ENCODE data around the gene CD6.

The CD6 gene

GRCh38 chr11:60935676-60936442, 35.6 kb upstream of the CD6 start:
- DNase-seq: no peak

GRCh38 chr11:60936467-60937143, 34.9 kb upstream of the CD6 start:
- DNase-seq: no peak

GRCh38 chr11:60937144-60937527, 34.3 kb upstream of the CD6 start:
- no peak for DNase-seq

GRCh38 chr11:60937811-60938210, 33.7 kb upstream of the CD6 start:
- no peak for DNase-seq

DNA sequence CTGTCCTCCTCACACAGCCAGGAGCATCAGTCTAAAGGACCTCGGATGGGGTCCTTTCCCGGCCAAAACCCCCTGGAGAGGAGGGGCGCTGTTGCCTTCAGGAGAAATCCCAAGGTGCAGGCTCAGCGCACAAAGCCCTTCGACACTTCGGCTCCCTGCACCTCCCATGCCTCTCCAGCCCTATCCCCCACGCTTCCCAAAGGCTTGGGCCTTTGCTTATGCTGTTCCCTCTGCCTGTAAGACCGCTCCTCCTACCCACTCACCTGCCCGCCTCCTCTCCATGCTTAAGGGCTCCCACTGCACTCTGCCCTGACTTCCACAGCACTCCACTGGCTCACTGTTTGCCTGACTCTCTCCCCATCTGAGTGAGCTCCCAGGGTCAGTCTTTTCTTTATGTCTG, 33.0 kb upstream of the CD6 start:
- no peak for DNase-seq

DNA sequence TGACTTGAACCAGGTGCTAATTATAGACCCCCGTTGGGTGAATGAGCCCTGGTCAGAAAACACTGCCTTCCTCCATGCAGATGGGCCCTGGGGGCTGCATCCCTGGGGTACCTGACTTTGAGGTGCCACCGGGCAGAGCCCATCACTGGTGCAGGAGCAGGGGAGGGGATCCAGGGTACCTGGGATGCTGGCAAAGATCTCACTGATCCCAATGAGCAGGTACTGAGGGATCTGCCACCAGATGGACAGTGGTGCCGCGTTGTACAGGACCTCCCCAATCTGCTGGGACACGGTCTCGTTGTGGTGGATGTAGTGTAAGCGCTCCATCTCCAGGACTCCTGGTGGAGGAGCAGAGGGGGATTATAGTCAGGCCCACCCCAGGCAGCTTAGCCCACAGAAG, 32.2 kb upstream of the CD6 start:
- DNase-seq: no peak

GRCh38 chr11:60939855-60940254, 31.6 kb upstream of the CD6 start:
- no peak for DNase-seq

DNA sequence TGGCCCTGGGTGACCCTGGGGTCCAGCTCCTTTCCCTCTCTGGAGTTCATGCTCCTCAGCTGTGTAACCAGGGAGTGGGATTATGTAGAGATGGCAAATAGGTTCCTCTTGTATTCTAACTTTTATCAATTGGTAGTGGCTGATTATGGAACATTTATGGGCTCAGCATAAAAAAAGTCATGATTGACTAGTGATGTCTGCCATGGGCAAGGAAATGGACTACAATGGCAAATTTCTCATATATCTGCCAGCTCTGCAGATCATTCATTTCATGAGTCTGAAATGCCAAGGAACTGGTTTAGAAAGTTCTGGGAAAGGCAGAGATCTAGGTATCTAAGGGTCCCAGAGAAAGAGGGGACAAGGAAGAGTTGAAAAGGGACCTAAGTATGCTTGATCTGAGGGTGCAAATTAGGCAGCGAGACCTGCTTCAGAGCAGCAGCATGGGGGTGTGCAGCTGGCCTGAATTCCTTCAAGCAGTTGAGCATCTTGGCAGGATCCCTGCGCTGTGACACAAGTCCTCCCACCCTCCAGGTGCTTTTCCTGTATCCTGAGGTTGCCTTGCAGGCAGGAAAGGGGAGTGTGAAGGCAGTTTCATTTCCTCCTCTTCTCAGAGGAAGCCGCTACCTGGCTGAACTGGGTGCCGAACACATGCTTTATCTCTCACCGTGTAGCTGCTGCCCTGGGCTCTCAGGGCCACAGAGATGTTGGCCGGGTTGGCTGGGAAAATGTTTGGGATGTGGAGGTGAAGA, 29.9 kb upstream of the CD6 start:
- DNase-seq: no peak

- no peak for DNase-seq
These were observed 29.3 kb upstream of the CD6 start for GRCh38 chr11:60942219-60942618.

DNA sequence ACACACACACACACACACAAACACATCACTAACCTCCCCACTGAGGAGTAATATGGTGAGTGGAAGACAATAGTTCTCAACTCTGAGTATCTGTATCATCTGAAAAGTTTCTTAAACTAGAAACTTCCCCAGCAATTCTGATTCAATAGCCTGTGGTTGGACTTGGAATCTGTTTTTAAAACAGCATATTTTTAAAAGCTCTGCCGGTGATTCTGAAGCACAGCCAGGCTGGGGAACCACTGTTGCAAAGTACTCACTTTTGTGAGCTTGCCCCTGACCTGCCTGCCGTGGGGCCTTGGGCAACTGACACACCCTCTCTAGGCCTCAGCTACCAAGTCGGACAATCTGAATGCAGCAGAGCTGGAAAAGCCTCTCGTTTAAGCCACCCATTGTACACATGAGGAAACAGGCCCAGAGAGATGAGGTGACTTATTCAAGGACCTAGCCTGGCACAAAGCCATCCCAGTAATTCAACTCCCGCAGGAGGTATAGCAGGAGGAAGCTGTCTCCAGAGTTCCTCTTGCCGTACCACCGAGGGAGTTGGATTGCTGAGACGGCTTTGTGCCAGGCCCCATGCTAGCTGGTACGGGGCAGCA, 28.4 kb upstream of the CD6 start:
- DNase-seq: no peak

- DNase-seq: no peak
These were observed 26.8 kb upstream of the CD6 start for GRCh38 chr11:60944490-60945294.

- DNase-seq: no peak
These were observed 26.2 kb upstream of the CD6 start for GRCh38 chr11:60945295-60945667.

DNA sequence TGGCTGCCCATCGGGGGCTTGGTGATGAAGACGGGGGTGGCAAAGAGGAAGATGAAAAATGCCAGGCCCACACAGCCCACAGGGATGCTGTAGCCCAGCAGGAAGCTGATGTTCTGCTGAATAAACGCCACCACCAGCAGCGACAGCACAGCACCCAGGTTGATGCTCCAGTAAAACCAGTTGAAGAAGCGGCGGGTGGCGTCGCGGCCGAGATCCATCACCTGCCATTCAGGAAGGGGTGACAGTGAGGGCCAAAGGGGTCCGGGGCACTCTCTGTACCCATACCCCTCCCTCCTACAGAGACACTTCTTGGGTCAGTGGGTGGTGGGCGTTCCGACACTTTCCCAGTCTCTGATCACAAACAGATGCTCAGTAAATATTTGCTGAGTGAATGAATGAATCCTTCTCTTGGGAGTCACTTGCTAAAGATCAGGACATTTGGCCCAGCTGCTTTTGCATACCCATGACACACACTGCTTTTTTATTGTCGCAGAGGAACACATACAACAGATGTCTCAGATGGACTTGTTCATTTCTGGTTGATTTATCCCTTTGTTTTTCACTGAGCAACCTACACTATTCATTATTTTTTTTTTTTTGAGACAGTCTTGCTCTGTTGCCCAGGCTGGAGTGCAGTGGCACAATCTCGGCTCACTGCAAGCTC, 24.7 kb upstream of the CD6 start:
- DNase-seq: no peak

DNA sequence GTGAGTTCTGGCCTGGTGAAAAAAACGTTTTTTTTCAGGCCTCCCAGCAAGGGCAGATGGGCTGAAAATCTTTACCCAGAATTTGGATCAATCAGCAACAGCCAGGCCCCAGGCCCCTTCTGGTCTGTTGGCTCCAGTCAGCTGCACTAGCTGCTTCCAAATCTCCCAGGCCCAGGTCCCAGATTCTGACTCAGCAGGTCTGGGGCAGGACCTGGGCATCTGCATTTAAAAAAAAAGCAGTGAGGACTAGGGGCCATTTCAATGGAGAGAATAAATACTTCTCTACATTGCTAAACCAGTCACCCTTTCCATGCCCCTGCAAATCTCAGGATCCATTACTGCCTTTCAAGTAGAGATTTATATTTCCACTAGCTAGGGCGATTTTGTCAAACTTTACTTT, 23.8 kb upstream of the CD6 start:
- peak; percentile 57 for DNase-seq

DNA sequence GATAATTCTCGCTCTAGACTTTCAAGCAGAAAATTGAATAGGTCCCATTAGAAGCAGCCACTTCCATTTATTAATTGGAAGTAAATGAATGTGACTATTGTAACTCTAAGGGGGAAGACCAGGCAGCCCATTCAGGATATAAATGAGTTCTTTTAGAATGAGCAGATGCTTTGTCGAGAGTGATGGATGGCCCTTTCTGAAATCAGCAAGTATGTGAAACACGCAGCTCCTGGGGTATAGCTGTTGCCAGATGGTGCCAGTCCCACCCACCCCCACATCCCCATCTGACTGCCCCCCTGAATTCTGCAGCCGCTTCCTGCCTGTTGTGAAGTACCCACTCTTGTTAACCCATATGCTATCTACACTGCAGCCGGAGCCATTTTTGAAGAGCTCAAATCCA, 23.2 kb upstream of the CD6 start:
- no peak for DNase-seq

DNA sequence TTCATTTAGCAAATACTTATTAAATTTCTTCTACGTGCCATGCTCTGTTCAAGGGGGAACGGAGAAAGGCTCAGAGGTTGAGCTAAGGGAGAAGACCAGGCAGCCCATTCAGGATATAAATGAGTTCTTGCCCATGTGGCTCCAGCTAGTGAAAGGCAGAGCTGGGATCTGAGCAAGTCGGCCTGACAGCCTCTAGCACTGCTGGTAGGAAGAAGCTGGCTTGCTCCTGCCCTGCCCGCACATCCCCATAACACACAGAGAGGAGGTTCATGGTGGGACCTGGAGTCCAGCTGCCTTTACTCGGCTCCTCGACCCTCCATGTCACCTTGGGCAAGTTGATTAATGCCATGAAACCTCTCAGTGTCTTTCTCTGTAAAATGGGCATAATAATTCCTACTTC, 21.5 kb upstream of the CD6 start:
- no peak for DNase-seq

- DNase-seq: peak; percentile 60
These were observed 20.4 kb upstream of the CD6 start for GRCh38 chr11:60950933-60951605.

DNA sequence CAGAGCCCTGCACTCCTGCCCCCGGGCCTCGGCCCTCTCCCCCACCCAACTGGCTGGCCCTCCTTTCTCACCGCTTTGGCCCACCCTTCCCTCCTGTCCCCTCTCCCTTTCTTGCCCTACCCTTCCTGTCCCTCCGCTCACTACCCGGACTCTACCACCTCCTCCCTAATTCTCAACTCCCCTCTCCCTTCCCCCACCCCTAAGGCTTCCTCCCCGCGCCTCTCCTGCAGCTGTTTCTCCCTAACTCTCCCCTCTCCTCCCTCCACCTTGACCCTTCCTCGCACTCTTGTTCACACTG, 19.9 kb upstream of the CD6 start:
- DNase-seq: no peak

DNA sequence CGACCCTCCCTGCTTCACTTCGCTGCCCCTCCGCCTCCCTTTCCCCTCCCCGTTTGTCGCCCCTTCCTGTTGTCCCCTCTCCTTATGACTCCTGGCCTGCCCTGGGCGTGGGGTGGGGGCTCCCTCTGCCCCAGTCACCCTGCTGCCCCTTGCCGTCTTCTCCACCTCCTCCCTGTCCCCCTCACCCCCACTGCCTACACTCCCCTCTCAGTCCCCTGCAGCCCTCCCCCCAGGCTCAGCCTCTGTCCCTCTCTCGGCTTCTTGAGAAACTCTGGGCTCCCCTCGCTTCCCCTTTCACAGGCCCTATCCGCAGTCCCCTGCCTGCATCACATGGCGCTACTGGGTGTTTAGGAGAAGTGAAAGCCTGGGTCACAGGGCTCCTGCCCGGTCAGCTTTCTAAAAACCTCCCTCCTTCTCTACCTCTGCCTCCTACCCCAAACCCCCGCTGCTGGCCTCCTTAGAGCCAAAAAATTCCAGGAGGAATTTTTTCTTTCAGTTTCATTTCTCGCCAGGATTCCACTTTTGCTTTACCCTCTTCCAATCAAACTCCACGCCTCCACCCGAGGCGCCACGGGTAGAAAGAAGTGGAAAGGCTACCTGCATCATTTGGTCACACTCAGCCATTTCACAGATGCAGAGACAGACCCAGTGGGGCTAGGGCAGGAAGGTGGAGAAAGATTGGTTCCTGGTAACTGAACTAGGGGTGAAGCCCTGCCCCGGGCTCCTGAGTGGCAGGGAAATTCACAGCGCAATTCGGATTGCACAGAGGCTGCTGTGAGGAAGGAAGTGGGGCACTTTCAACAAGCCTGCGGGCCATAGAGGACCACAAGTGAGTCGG, 19.4 kb upstream of the CD6 start, which contains the start of gene SLC15A3:
Gene SLC15A3, minus strand, starts transcription at position 273 of the 838 bp plus-strand sequence. CDS start 625 bp downstream, outside the sequence.
- DNase-seq: peak; percentile 54

DNA sequence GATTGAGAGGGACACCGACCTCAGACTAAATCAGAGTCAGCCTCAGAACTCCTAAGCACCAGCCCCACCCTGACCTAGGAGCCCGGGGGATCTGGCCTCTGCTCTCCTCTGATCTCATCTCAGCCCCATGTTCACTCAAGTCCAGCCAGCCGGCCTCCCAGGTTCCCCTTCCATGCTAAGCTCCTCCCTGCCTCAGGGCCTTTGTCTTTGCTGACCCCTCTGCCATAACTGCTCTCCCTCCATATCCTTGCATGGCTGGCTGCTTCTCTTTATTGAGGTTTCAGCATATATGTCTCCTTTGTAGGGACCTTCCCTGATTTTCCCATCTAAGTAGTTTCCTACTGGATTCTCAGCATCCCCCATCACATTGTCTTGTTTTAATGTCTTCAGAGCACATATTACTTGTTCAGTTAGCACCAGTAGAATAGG, 18.7 kb upstream of the CD6 start:
- DNase-seq: no peak

- DNase-seq: no peak
These were observed 17.7 kb upstream of the CD6 start for GRCh38 chr11:60953781-60954180.
